ENCODE data around the gene ELFN1.

The ELFN1 gene

DNA sequence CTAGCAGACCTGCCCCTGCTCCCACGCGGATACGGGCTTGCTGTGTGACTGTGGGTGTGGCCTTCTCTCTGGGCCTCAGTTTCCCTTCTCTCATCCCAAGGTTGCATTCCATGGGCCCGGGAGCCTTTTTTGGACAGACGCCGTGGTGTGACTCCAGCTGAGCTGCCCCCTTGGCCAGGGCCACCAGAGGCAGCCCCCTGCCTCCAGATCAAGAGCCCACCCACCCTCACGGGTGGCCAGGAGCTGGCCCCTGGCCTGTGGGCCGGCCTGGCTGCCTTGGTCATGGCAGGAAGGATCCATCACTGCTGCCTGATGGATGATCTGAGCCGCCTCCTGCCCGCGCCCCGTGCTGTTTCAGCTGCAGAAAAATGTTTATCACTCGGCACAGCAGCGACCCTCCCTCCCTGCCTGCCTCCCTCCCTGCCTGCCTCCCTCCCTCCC lies 27.8 kb upstream of the ELFN1 start:
- no peak for DNase-seq (ENCODE audit: low read depth in 2 of 2)

DNA sequence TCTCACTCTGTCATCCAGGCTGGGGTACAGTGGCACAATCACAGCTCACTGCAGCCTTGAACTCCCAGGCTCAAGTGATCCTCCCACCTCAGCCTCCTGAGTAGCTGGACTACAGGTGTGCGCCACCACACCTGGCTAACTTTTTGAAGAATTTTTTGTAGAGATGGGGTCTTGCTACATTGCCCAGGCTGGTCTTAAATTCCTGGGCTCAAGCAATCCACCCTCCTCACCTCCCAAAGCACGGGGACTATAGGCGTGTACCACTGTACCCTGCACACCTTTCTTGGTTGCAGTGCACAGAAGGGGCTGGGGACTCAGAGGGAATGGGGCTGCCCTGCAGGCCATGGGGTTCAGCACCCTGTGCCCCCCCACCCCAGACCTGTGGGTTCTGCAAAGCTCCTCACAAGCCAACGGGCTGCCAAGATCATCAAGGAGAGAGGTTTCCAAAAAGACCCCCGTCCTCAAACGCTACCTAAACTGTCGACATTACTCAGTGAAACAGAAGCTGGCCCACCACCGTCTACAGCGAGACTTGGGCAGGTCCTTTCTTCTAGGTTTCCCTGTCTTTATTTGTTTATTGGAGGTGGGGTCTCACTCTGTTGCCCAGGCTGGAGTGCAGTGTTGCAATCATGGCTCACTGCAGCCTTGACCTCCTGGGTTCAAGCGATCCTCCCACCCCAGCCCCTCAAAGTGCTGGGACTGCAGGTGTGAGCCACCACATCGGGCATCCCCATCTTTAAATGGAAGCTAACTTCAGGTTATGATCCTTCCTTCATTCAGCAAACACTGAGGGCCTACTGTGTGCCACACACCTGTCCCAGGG lies 26.6 kb upstream of the ELFN1 start:
- DNase-seq (ENCODE audit: low read depth in 2 of 2): no peak

DNA sequence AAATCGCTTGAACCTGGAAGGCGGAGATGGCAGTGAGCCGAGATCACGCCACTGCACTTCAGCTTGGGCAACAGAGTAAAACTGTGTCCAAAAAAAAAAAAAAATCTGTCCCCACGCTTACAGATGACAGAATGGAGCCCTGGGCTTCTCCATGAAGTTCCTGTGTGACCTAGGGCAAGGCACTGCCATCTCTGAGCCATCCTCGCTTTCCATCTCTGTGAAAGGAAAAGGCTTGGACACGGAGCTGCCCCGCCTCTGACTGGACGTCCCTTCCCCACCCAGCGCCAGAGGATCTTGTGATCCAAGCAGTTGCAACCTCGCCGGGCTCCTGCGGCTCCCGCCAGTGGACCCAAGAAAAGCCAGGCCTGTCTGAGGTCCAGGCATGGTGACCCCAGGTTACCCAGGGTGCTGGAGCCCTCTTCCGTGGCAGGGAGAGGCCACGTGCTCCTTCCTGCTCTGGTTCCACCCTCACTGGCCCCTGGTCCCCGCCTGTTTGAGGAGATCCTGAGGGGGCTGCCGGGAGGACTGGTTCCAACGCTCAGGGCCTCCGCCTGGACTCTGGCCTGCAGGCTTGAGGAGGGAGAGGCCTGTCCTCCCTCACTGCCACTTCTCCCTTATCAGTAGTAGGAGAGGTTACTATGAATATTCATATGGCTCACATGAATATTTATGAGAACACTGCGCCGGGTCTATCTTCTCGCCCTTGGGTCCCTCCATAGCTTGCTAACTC lies 25.6 kb upstream of the ELFN1 start:
- DNase-seq (ENCODE audit: low read depth in 2 of 2): no peak

DNA sequence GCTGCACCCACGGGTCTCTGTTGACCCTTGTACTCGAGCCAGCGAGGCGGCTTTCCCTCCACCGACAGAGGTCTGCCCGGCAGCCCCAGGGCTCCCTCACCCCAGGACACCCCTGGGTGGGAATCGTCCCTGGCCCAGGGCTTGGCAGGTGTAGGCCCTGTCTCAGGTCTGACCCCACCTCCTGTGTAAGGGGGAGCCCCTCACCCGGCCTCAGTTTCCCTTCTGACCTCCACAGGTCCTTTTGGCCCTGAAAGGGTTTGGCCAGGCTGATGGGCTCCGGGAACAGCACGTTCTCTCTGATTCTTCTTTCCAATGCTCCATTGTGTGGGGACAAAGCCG lies 25.0 kb upstream of the ELFN1 start:
- DNase-seq (ENCODE audit: low read depth in 2 of 2): no peak

DNA sequence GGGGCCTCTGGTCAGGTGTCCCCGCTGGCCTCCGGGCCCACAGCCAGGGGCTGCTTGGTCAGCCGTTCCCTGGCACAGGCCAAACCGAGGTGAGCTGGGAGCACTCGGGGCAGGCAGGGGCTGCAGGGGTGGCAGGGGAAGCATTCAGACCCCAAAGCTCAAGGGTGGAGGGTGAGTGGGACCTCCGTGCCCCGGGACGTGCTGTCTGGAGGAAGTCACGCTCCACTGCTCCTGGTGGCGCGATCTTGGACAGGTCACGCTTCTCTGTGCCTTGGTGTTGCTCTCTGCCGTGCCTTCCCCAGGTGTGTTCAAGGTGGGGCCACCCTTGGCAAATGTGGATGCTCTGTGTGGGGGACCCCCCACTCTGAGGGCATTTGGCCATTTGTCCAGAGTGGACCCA lies 24.6 kb upstream of the ELFN1 start:
- DNase-seq (ENCODE audit: low read depth in 2 of 2): no peak

DNA sequence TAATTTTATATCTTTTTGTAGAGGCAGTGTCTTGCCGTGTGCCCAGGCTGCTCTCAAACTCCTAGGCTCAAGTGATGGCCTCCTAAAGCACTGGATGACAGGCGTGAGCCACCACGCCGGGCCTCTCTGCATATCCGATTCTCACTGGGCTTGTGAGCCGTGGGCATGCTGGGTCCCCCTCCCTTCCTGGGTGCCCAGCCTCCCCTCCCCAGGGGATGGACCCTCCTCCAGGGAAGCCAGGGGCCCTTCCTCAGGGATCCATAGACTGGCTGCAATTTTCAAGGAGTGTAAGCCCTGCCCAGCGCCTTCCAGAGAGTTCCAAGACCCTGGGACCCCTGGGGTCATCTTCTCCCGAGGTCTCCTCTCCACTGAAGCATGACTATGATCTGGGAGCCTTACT lies 23.7 kb upstream of the ELFN1 start:
- no peak for DNase-seq (ENCODE audit: low read depth in 2 of 2)

DNA sequence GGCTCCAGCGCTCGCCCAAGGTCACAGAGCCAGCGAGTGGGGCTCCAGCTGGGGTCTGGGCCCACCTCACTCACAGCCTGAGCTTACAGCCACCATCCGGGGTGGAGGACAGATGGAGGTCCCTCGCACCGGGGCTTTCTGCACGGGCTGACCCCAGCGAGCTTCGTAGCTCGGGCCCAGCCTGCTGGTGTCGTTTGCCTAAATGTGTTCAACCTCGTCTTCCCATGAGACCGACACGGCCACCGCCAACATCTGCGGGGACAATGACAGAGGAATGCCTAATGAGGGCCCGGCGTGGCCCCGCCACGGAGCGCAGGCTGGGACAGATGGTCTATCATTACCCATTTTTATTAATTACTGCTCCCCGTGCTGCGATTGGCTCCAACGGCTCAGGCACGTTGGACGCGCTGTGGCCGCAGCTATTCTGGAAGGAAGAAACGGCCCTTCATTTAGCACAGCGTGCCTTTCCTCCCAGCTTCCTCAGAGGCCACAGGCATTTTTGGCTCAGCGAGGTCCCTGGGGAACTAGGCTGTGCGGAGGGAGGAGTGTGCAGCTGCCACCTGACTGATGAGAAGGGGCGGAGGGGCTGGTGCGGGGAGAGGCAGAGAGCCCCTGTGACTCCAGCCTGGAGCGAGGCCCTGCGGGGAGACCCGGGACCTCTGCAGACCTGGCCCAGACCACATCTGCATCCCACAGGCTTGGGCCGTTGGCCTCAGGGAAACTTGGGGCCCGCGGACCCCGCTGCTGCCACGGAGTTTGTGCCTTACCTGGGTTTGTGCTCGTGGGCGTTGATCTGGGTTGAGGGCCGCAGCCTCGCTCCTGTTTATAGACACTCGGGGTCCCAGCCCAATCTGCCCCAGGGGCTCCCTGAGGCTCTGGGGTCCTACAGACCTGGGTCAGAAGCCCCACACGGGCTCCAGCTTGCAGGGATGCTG lies 22.9 kb upstream of the ELFN1 start:
- no peak for DNase-seq (ENCODE audit: low read depth in 2 of 2)

DNA sequence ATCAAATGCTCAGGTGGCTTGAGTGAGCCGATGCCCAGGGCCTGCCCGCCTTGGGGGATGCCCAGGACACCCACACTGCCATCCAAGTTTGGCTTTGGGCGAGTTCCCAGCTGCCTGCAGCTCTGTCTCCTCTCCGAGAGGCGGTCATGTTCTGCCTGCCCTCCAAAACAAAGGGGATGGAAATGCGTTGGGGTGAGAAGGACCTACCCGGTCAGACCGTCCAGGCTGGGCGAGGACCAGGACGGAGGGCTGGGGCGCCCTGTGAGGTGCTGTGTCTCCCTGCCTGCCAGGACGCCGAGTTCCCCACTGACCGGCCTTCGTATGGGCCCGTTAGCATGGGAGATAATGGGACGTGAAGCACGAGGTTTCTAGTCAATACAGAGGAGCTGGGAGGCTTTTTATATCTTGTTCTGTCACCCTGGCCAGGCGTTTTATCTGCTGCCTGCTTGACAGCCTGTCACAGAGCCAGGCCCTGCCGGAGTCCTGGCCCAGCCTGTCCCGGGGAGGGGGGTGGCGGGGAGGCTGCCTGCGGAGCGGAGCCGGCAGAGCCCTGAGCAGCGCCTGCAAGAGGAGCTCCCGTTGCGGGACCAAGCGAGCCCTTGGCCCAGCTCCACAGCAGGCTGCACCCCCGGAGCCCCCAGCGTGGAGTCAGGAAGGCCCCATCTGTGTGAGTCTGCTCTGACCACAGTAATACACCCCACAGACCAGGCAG lies 22.0 kb upstream of the ELFN1 start:
- no peak for DNase-seq (ENCODE audit: low read depth in 2 of 2)

DNA sequence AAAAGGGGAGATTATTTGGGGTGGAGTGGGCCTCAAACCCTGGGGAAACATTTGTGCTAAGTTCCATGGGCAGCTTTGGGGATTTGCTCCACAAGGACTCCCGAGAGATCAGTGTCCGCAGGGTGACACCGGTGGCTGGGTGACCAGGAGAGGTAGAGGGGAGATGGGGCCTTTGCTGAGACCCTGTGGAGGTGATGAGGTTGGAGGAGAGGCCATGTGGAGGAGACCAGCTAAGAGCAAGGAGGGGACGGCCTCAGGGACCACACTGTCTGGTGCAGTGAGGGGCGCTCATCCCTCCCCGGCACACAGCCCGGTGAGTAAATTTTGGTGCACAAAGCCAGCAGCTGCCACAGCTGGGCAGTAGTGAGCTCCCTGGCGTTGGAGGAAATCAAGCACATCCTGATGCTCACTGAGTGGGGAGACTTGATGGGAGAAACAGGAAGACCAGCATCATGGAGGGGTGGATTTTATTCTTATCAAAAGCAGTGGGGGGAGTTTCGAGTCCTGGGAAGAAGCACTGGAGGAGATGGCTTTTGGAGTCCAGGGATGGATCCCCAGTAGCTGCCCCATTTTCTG lies 20.2 kb upstream of the ELFN1 start:
- DNase-seq (ENCODE audit: low read depth in 2 of 2): no peak

DNA sequence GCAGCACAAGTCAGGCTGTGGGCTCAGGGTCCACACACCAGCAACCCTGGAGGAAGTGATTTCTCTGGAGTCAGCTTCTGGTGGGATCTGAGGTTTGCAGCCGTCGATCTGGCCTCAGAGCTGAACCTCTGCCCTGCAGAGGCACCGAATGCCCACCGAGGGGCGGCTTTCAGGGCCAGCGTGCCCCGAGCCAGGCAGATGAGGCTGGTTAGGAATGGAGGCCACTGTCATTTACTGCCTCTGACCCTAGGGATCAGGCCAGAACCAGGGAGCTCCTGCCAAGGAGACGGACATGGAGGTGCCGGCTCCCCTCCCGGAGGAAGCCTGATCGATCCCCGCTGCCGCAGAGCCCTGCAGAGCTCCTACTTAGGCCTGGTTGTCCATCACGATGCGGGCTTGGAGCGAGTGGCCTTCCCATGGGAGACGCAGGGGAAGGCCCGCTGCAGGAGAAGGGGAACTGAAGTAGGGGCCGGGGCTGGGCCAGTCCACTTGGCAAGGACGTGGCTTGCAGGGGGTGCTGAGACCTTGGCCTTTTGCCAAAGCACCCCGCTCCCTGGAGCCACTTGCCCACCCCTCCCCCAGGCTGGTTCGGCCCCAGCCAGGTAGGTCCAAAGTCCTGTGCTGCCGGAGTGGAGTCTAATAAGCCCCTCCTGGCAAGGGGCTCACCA lies 19.6 kb upstream of the ELFN1 start:
- no peak for DNase-seq (ENCODE audit: low read depth in 2 of 2)

DNA sequence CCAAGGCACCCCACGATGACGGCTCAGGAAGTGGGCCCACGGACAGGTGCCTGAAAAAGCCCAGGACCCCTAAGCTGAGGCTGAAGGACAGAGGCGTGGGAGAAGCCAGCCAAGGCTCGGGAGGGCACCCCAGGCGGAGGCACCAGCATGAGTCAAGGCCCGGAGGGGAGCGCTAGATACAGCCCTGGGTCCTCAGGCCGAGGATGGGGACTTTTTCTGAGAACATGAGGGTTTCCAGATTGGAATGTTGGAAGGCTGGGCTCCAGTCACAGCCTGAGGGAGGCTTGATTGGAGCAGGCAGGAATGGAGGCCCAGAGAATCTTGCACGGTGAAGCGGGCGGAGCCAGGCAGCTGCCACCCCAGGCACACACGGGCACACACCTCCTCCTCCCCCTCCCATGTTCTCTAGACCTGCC lies 19.0 kb upstream of the ELFN1 start:
- DNase-seq (ENCODE audit: low read depth in 2 of 2): no peak

DNA sequence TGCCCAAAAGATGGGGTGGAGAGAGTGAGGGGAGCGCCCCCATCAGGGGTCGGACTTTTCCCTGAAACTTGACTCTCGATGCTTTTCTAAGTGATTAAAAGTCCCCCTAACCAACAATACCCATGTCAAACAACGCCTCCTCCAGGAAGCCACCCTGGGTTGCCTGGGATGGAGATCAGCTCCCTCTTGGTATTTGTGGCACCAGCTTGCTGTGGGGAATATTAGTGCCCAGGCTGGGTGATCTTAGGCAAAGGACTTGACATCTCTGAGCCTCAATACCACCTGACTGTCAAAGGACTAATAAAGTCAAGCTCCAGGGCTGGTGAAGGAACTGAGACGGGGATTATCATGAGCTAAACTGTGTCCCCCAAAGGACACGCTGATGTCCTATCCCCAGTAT lies 18.2 kb upstream of the ELFN1 start:
- no peak for DNase-seq (ENCODE audit: low read depth in 2 of 2)

DNA sequence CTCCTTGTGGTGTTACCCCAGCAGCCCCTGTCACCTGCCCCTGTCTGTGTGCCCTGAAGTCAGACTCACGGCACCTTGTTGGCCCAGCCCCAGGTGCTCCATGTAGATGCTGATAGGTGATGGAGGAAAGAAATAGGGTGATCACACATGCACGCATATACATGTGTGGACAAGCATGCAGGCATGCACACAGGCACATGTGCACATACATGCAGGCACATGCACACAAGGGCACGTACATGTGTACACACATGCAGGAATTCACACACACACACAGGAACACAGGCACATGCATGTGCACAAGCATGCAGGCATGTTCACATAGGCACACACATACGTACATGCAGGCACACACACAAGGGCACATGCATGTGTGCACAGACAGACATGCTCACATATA lies 16.6 kb upstream of the ELFN1 start:
- DNase-seq (ENCODE audit: low read depth in 2 of 2): no peak

DNA sequence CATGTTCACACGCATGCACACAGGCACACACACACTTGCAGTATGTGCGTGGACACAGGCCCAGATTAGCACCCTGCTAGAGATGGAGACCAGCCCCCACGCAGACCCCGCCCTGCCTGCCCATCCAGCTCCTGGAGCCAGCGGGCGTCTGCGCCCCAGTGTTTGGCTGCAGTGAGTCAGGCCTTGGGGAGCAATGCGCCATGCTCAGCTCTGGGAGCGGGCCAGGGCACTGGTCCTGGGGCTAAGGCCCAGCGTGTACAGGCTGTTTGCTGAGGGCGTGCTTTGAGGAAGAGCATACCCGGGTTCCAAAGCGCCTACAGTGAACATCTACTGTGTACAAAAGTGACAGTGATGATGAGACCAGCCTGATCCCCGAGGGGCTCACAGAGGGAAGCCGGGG lies 16.0 kb upstream of the ELFN1 start:
- DNase-seq (ENCODE audit: low read depth in 2 of 2): no peak

DNA sequence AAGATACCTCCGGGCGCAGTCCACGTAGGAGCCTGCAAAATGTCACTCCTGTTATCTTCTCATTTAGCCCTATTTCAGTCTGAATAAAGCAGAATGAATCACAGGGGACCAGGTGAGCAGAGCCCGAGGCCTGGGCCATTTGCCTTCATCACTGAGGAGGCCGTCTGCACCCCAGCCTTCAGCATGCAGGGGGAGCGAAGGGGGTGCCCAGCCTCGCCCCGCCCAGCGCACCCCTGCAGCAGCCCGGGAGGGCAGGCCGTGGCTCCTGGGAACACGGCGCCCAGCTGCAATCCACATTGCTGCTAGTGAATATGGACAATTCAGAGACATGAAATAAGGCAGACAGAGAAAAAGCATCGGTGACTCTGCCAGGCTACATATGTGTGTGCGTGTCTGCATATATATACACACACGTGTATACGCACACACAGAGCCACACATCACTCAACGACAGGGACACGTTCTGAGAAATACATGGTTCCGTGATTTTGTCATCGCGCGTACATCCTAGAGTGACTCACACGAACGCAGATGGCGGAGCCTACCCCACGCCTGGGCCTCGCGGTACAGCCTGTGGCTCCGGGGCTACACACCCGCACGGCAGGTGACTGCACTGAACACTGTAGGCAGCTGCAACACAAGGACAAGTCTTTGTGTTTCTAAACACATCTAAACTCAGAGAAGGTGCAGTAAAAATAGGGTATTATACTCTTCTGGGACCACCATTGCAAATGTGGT lies 15.2 kb upstream of the ELFN1 start:
- DNase-seq (ENCODE audit: low read depth in 2 of 2): no peak

DNA sequence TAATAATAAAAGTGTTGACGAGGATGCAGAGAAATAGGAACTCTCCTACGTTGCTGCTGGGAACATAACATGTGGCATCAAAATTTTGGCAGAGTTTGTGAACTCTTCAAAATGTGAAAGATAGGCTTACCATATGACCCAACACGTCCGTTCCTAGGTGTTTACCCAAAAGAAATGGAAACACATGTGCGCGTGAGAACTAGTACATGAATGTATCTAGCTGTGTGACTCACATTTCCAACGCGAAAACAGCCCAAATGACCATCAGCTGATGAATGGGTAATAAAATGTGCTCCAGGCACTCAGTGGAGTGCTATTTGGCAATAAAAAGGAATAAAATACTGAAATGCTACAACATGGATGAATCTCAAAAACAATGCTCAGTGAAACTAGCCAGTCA lies 10.4 kb upstream of the ELFN1 start:
- DNase-seq (ENCODE audit: low read depth in 2 of 2): no peak

DNA sequence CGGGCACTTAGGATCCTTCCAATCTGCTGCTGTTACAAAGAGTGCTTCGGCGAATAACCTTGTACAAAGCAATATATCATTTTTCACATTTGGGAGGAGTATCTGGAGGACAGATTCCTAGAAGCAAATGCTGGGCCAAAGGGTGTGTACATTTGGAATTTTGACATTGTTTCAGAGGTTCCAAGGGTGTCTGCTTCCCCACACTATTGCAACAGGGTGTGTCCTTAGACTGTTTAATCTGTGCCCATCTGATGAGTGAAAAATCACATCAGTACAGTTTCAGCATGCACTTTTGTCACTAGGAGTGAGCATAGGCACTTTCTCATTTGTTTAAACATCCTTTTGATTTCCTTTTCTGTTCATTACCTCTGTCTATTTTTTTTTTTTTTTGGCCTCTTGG lies 8.6 kb upstream of the ELFN1 start:
- no peak for DNase-seq (ENCODE audit: low read depth in 2 of 2)

DNA sequence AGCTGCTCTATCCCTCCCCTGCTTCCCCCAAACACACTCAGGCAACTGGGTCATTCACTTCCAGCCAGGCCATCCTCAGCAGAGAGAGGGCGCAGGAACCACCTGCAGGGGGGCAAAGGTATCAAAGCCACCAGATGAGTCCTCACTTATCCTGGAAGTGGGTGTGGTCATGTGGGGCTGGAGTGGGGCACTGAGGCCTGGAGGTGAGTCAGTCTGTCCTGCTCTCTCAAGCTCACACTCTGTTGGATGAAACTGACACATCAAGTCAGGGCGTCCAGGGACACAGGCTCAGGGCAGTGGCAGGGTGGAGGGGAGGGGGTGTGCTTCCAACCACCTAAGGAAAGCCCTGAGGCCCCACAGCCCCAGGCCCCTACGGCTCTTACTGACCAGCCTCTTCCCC lies 8.0 kb upstream of the ELFN1 start:
- no peak for DNase-seq (ENCODE audit: low read depth in 2 of 2)

DNA sequence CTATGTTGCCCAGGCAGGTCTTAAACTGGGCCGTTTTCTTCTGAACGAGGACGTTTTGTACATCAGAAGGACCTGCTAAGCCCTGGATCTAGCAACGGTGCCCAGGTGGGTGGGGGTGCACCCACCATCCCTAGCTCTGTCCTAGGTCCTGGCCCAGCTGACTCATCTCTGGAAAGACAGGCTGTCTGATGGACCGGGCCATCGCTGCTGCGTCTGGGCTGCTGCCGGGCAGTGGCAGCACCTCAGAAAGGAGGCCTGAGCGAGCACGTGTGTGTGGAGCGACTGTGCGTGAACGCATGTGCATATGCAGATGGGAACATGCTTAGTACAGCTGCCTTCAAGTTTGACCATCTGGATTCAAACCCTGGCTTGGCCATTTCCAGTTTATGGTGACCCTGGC lies 7.3 kb upstream of the ELFN1 start:
- no peak for DNase-seq (ENCODE audit: low read depth in 2 of 2)

DNA sequence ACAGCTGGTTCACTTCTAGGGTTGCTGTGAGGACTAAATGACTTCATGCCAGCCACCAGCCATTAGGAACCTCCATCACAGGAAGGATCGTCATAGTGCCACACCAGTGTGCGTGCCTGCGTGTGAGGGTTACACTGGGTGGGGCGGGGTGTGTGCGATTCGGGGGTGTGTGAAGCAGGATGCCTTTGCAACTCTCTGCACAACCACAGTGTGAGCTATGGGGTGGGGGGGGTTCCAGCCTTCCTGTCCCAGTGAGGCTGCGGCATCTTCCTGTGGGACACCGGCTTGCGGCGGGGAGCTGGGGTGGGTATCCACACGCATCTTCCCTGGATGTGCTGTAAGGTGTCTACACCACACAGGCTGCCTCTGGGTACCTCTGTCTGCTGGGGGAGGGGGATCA lies 6.9 kb upstream of the ELFN1 start:
- no peak for DNase-seq (ENCODE audit: low read depth in 2 of 2)
